ENCODE measurements around the gene FSD1L.

GRCh38 chr9:105435453-105435852 is 12.4 kb upstream of the FSD1L start:
- TF ChIP-seq, protein P1, sequence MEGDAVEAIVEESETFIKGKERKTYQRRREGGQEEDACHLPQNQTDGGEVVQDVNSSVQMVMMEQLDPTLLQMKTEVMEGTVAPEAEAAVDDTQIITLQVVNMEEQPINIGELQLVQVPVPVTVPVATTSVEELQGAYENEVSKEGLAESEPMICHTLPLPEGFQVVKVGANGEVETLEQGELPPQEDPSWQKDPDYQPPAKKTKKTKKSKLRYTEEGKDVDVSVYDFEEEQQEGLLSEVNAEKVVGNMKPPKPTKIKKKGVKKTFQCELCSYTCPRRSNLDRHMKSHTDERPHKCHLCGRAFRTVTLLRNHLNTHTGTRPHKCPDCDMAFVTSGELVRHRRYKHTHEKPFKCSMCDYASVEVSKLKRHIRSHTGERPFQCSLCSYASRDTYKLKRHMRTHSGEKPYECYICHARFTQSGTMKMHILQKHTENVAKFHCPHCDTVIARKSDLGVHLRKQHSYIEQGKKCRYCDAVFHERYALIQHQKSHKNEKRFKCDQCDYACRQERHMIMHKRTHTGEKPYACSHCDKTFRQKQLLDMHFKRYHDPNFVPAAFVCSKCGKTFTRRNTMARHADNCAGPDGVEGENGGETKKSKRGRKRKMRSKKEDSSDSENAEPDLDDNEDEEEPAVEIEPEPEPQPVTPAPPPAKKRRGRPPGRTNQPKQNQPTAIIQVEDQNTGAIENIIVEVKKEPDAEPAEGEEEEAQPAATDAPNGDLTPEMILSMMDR (IDR thresholded peaks at IDR 0.05), result no peak
- no peak for TF ChIP-seq YY1 (IDR thresholded peaks at IDR 0.05; ENCODE audit: low read depth)

Measured in SK-N-SH (cell line).